A673 (cell line): ENCODE measurements around the gene CFAP97D2. TPM values are rescaled to one million over a fixed set of nuclear protein-coding genes. Genes with fewer than 3 reads are reported as not detected.

Source experiments
- BruUV-seq: library from RNA; stranded (reverse); fragments of 400-500 nt; replicated peaks from 2 replicates; lab custom pipeline; 2021; lab: Mats Ljungman, UMichigan
- CTCF ChIA-PET: fragments of 300-600 bp; sonication (Branson Sonifier 250); formaldehyde crosslinking; loops from one replicate; lab custom pipeline; 2022; ENCODE audit warnings: antibody characterized with exemption; lab: Charles Lee
- POLR2A ChIA-PET: fragments of 300-600 bp; sonication (Branson Sonifier 250); formaldehyde crosslinking; loops from one replicate; lab custom pipeline; 2022; ENCODE audit warnings: antibody characterized with exemption; ENCODE audit not compliant: low non-redundant PET; lab: Charles Lee
- DNase-seq: peaks from one replicate; pipeline ENCODE4 v3.0.0-alpha.2; 2015; ENCODE audit warnings: low spot score
- H3K27ac ChIP-seq: fragments of 200-600 bp; sonication (generic); 2 replicates; pipeline ENCODE4 v1.5.1; 2016; ENCODE audit warnings: mixed run types, low read depth, mild to moderate bottlenecking, mixed read lengths, antibody characterized with exemption, low read length; ENCODE audit not compliant: poor library complexity, severe bottlenecking
- H3K27me3 ChIP-seq: fragments of 200-600 bp; sonication (generic); replicated peaks from 2 replicates; pipeline ENCODE4 v1.6.1; 2017; ENCODE audit warnings: mixed run types, low read depth, mild to moderate bottlenecking, mixed read lengths, antibody characterized with exemption, low read length; ENCODE audit not compliant: insufficient read depth, poor library complexity
- H3K36me3 ChIP-seq: fragments of 200-600 bp; sonication (generic); 2 replicates; pipeline ENCODE4 v1.6.1; 2016; ENCODE audit warnings: mixed run types, mild to moderate bottlenecking, mixed read lengths, antibody characterized with exemption, low read length; ENCODE audit not compliant: insufficient read depth, poor library complexity, severe bottlenecking
- H3K4me1 ChIP-seq: fragments of 200-600 bp; sonication (generic); 2 replicates; pipeline ENCODE4 v1.6.1; 2017; ENCODE audit warnings: mixed run types, mild to moderate bottlenecking, mixed read lengths, antibody characterized with exemption, low read length; ENCODE audit not compliant: insufficient read depth, poor library complexity, severe bottlenecking
- H3K4me3 ChIP-seq: fragments of 200-600 bp; sonication (generic); 2 replicates; pipeline ENCODE4 v1.5.1; 2016; ENCODE audit warnings: low read depth, mixed run types, mild to moderate bottlenecking, mixed read lengths, low read length; ENCODE audit not compliant: poor library complexity, severe bottlenecking
- H3K9me3 ChIP-seq: fragments of 200-600 bp; sonication (generic); 2 replicates; pipeline ENCODE4 v1.6.1; 2016; ENCODE audit warnings: mixed run types, low read depth, mild to moderate bottlenecking, mixed read lengths, antibody characterized with exemption, low read length; ENCODE audit not compliant: poor library complexity, severe bottlenecking
- CTCF ChIP-seq: fragments of 300-800, 200-600 bp; sonication (generic); conservative IDR thresholded peaks from 2 replicates; pipeline ENCODE4 v1.5.1; 2017; ENCODE audit warnings: low read depth, mild to moderate bottlenecking, antibody characterized with exemption, low read length, moderate library complexity, mixed read lengths
- EZH2 ChIP-seq: fragments of 200-600 bp; sonication (generic); IDR thresholded peaks from 2 replicates; pipeline ENCODE4 v1.6.1; 2017; ENCODE audit warnings: borderline replicate concordance, low read depth, mild to moderate bottlenecking, mixed read lengths, antibody characterized with exemption, low read length; ENCODE audit not compliant: poor library complexity, severe bottlenecking
- intact Hi-C: fragments of 100-400 bp; cut with micrococcal nuclease; formaldehyde crosslinking; loops from one replicate; pipeline ENCODE4 v1.10.0; 2022; ENCODE audit not compliant: unreplicated experiment
- total RNA-seq: library from RNA; stranded (reverse); gene quantifications from 2 replicates; pipeline ENCODE4 v1.2.3, GENCODE V29; 2021

CFAP97D2 gene
- total RNA-seq, 1 experiment from 2014 or later: not detected

DNA sequence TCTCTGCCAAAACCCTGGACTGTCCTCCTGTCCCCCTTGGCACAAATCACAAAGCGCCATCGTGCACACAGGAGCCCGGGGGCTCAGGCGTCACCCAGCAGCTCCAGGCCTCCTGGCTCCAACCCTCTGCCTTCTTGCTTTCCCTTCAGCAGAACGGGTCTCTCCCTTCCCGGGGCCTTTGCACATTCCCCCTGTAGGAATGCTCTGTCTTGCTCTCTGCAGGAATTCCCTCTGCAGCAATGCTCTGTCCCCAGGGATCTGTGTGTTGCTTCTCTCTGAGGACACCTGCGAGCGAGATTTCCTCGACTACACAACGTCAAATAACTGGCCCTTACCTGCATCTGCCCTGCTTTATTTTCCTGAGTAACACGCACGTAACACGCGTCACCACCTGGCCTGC lies 33.3 kb upstream of the CFAP97D2 start:
- no peaks in the 10 kb centered on the region for H3K27me3 ChIP-seq
- no peaks in the 10 kb centered on the region for H3K36me3 ChIP-seq
- TF ChIP-seq EZH2 (no peak), CTCF (no peak)
- CTCF ChIA-PET: no interaction called here
- no TSS peak for BruUV-seq
- no peaks in the 10 kb centered on the region for H3K4me1 ChIP-seq
- DNase-seq: no peak
- no peak overlapping the region for H3K4me3 ChIP-seq
- H3K9me3 ChIP-seq: no peaks in the 10 kb centered on the region
- intact Hi-C loops: no loop called here
- no peak overlapping the region for H3K27ac ChIP-seq
- POLR2A ChIA-PET: no interaction called here

DNA sequence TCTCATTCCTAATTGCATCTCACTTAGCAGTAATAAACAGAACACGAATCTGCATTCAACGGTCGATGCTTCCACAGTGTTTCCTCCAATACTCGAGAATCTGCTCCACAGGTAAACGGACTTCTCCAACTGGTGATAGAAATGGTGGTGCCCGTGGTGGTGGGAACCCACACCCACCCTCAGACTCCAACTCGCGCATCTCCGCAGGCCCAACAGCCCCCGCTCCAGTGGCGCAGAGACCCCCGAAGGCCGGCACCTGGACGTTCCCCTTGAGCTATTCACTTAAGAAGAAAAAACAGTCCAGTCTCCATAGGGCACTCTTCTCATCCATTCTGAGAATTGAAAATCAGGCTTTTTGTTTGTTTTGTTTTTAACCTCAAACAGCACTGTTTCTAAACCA lies 32.9 kb upstream of the CFAP97D2 start:
- intact Hi-C loops: no loop called here
- CTCF ChIA-PET: no interaction called here
- H3K27ac ChIP-seq: no peak overlapping the region
- POLR2A ChIA-PET: no interaction called here
- DNase-seq: no peak
- H3K4me1 ChIP-seq: no peaks in the 10 kb centered on the region
- no peaks in the 10 kb centered on the region for H3K36me3 ChIP-seq
- BruUV-seq: no TSS peak
- TF ChIP-seq EZH2 (no peak), CTCF (no peak)
- no peaks in the 10 kb centered on the region for H3K27me3 ChIP-seq
- H3K9me3 ChIP-seq: no peaks in the 10 kb centered on the region
- H3K4me3 ChIP-seq: no peak overlapping the region

- BruUV-seq: no TSS peak
- intact Hi-C loops: no loop called here
- ChIA-PET CTCF (no interaction called here), POLR2A (no interaction called here)
- no peaks in the 10 kb centered on the region for H3K27me3 ChIP-seq
- H3K4me1 ChIP-seq: no peaks in the 10 kb centered on the region
- H3K4me3 ChIP-seq: no peak overlapping the region
- no peaks in the 10 kb centered on the region for H3K36me3 ChIP-seq
- no peak for DNase-seq
- TF ChIP-seq EZH2 (no peak), CTCF (peak; percentile 37; the same call in 1 of the 2 replicates)
- H3K27ac ChIP-seq: no peak overlapping the region
- no peaks in the 10 kb centered on the region for H3K9me3 ChIP-seq
Observed at GRCh38 chr13:114146629-114147028, 32.4 kb upstream of the CFAP97D2 start.
